Bronchial epithelial cell (primary cell): ENCODE results near the gene NRAP. TPM values are rescaled to one million over a fixed set of nuclear protein-coding genes. Genes with fewer than 3 reads are reported as not detected.
A peak's percentile ranks its signal among the peaks of the same experiment; 100 is the strongest.

Experiments used
- DNase-seq: peaks from one replicate; pipeline ENCODE4 v3.0.0-alpha.2; 2010; ENCODE audit warnings: low read depth
- FAIRE-seq: peaks from 2 replicates; lab custom pipeline; 2011; peaks lifted over from hg19 to GRCh38; lab: Jason Lieb, UNC
- H3K27me3 ChIP-seq: 2 replicates; pipeline ENCODE4 v1.5.1; 2011; ENCODE audit warnings: low read length; ENCODE audit not compliant: control insufficient read depth, insufficient read depth
- H3K36me3 ChIP-seq: 2 replicates; pipeline ENCODE4 v1.5.1; 2011; ENCODE audit warnings: low read length; ENCODE audit not compliant: control insufficient read depth, insufficient read depth
- H3K4me3 ChIP-seq: 2 replicates; pipeline ENCODE4 v1.5.1; 2011; ENCODE audit warnings: mild to moderate bottlenecking, low read depth, low read length, control low read depth
- CTCF ChIP-seq: IDR thresholded peaks from 2 replicates; pipeline ENCODE4 v1.5.1; 2011; ENCODE audit warnings: mild to moderate bottlenecking, moderate library complexity, low read length, control low read depth, inconsistent platforms; ENCODE audit not compliant: insufficient read depth, severe bottlenecking
- total RNA-seq: library from RNA; depleted of rRNA; stranded (reverse); fragments of >200 nt; gene quantifications from 2 replicates; pipeline ENCODE4 v1.2.1, GENCODE V29; 2014

The NRAP gene
- total RNA-seq, 1 donor from 2014 or later: not detected

- FAIRE-seq (no peak), DNase-seq (no peak)
Measured at GRCh38 chr10:113541549-113541927, 122.3 kb downstream of the NRAP start.

GRCh38 chr10:113540845-113541548 is 122.8 kb downstream of the NRAP start:
- FAIRE-seq (no peak), DNase-seq (no peak)
- Histone ChIP-seq H3K36me3 (no peaks in the 10 kb centered on the region), H3K27me3 (no peaks in the 10 kb centered on the region), H3K4me3 (no peak overlapping the region)
- no peak for TF ChIP-seq CTCF

More at GRCh38 chr10:113541549-113541927, 122.3 kb downstream of the NRAP start:
- no peak for TF ChIP-seq CTCF
- Histone ChIP-seq H3K27me3 (no peaks in the 10 kb centered on the region), H3K36me3 (no peaks in the 10 kb centered on the region), H3K4me3 (no peak overlapping the region)

GRCh38 chr10:113539789-113540188 is 124.1 kb downstream of the NRAP start:
- DNase-seq (peak; percentile 47), FAIRE-seq (no peak)
- TF ChIP-seq CTCF: no peak

More at GRCh38 chr10:113539789-113540188, 124.1 kb downstream of the NRAP start:
- Histone ChIP-seq H3K36me3 (no peaks in the 10 kb centered on the region), H3K4me3 (no peak overlapping the region), H3K27me3 (no peaks in the 10 kb centered on the region)

Other genes starting within 250 kb of the NRAP start
- not detected in 2 replicates for gene HABP2, start 111.0 kb downstream of the NRAP start, total RNA-seq
- 10.0 and 12.8 TPM in 2 replicates for gene CASP7, start 15.9 kb upstream of the NRAP start, total RNA-seq
- not detected in 2 replicates for gene PLEKHS1, start 87.6 kb upstream of the NRAP start, total RNA-seq
- gene DCLRE1A, start 190.0 kb upstream of the NRAP start, total RNA-seq: 6.8 and 9.2 TPM in 2 replicates
- 9.5 and 13.4 TPM in 2 replicates for gene NHLRC2, start 190.6 kb upstream of the NRAP start, total RNA-seq